ENCODE measurements around the gene GPR78. TPM values are rescaled to one million over a fixed set of nuclear protein-coding genes. Genes with fewer than 3 reads are reported as not detected.

GPR78 gene
- total and polyA plus RNA-seq, 4 donors = 0.05 to 0.28 TPM; not detected in 2

GRCh38 chr4:8610858-8611616 lies 30.8 kb downstream of the GPR78 start:
- peaks cover 0 to 2% (median 0%) of the 10 kb centered on the region in 5 donors for H3K4me1 ChIP-seq (ENCODE audit: control insufficient read depth in 5 of 5, insufficient read depth in 5 of 5, low read length in 5 of 5)
- DNase-seq (no peak), ATAC-seq (ENCODE audit: insufficient read depth, low FRiP score) (no peak)
- H3K27me3 ChIP-seq (ENCODE audit: control insufficient read depth in 3 of 3, insufficient read depth in 3 of 3, low read length in 2 of 3) = peaks cover 0 to 12% (median 0%) of the 10 kb centered on the region in 3 donors
- no peak for TF ChIP-seq CTCF (IDR thresholded peaks at IDR 0.05; ENCODE audit: control extremely low read depth, extremely low read depth)
- no peak overlapping the region for H3K4me3 ChIP-seq
- H3K27ac ChIP-seq (ENCODE audit: low read depth in 1 of 2, low read length in 1 of 2) = no peak overlapping the region
- 77 to 78% methylated on average over 8 of the region's 8 CpGs for WGBS, 2 donors
- no peak overlapping the region for H3K9ac ChIP-seq (ENCODE audit: insufficient read depth in 1 of 2, low read length in 2 of 2)
- no peaks in the 10 kb centered on the region for H3K36me3 ChIP-seq (ENCODE audit: control insufficient read depth in 4 of 4, insufficient read depth in 4 of 4, low read length in 4 of 4)
- H3K9me3 ChIP-seq (ENCODE audit: control insufficient read depth in 4 of 4, insufficient read depth in 3 of 4, low read length in 3 of 4) = peaks cover 0 to 2% (median 0%) of the 10 kb centered on the region in 4 donors

GRCh38 chr4:8612646-8613045 lies 32.5 kb downstream of the GPR78 start:
- WGBS, 2 donors = 85 to 93% methylated on average over 8 of the region's 8 CpGs
- TF ChIP-seq CTCF (IDR thresholded peaks at IDR 0.05; ENCODE audit: control extremely low read depth, extremely low read depth) = no peak
- H3K4me1 ChIP-seq (ENCODE audit: control insufficient read depth in 5 of 5, insufficient read depth in 5 of 5, low read length in 5 of 5) = peaks cover 0 to 2% (median 0%) of the 10 kb centered on the region in 5 donors
- peaks cover 0 to 12% (median 0%) of the 10 kb centered on the region in 3 donors for H3K27me3 ChIP-seq (ENCODE audit: control insufficient read depth in 3 of 3, insufficient read depth in 3 of 3, low read length in 2 of 3)
- no peak overlapping the region for H3K9ac ChIP-seq (ENCODE audit: insufficient read depth in 1 of 2, low read length in 2 of 2)
- ATAC-seq (ENCODE audit: insufficient read depth, low FRiP score) (no peak), DNase-seq (no peak)
- no peak overlapping the region for H3K27ac ChIP-seq (ENCODE audit: low read depth in 1 of 2, low read length in 1 of 2)
- no peak overlapping the region for H3K4me3 ChIP-seq
- no peaks in the 10 kb centered on the region for H3K36me3 ChIP-seq (ENCODE audit: control insufficient read depth in 4 of 4, insufficient read depth in 4 of 4, low read length in 4 of 4)
- no peaks in the 10 kb centered on the region for H3K9me3 ChIP-seq (ENCODE audit: control insufficient read depth in 4 of 4, insufficient read depth in 3 of 4, low read length in 3 of 4)

- ATAC-seq (ENCODE audit: insufficient read depth, low FRiP score) (no peak), DNase-seq (no peak)
- no peak for TF ChIP-seq CTCF (IDR thresholded peaks at IDR 0.05; ENCODE audit: control extremely low read depth, extremely low read depth)
- H3K36me3 ChIP-seq (ENCODE audit: control insufficient read depth in 4 of 4, insufficient read depth in 4 of 4, low read length in 4 of 4) = no peaks in the 10 kb centered on the region
- no peak overlapping the region for H3K4me3 ChIP-seq
- peaks cover 0 to 2% (median 0%) of the 10 kb centered on the region in 5 donors for H3K4me1 ChIP-seq (ENCODE audit: control insufficient read depth in 5 of 5, insufficient read depth in 5 of 5, low read length in 5 of 5)
- H3K27me3 ChIP-seq (ENCODE audit: control insufficient read depth in 3 of 3, insufficient read depth in 3 of 3, low read length in 2 of 3) = peaks cover 0 to 7% (median 0%) of the 10 kb centered on the region in 3 donors
- WGBS, 2 donors = 93 to 95% methylated on average over 35 of the region's 35 CpGs
- H3K9ac ChIP-seq (ENCODE audit: insufficient read depth in 1 of 2, low read length in 2 of 2) = no peak overlapping the region
- H3K9me3 ChIP-seq (ENCODE audit: control insufficient read depth in 4 of 4, insufficient read depth in 3 of 4, low read length in 3 of 4) = no peaks in the 10 kb centered on the region
- no peak overlapping the region for H3K27ac ChIP-seq (ENCODE audit: low read depth in 1 of 2, low read length in 1 of 2)
Observed at GRCh38 chr4:8613421-8614364, 33.5 kb downstream of the GPR78 start.
